Measurements from ENCODE around the gene CNOT3. TPM values are rescaled to one million over a fixed set of nuclear protein-coding genes. Genes with fewer than 3 reads are reported as not detected.
A peak's percentile ranks its signal among the peaks of the same experiment; 100 is the strongest.

The CNOT3 gene
- total RNA-seq, 1 donor from 2014 or later: 72.9 TPM

DNA sequence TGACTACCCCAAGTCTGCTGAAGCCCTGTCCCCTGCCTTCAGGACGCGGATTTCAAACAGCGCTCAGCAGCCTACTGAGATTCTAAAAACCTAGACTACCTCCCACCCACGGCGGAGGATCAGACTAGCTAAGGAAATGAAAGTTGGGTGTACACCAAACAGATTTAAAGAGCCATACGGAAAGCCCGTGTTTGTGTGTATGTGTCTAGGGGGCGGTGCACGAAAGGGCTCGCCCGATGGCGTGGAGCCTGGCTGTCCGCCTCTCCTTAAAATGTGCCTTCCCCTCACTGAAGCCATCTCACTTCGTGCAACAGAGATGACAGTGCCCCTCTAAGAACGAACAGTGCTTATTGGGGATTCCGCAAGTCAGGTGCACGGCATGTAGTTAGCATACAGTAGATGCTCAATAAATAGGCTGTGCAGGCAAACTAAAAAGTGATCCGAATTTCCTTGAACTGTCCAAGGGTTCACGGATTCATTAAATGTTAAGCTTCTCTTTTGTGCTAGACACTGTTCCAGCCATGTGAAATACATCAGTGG lies 21.3 kb downstream of the CNOT3 start:
- Mint-ChIP-seq H3K4me3 (peak overlapping the region; percentile 100), H3K9me3 (no peaks in the 10 kb centered on the region), H3K27ac (peak overlapping the region; percentile 99), H3K4me1 (ENCODE audit: unreplicated experiment) (peaks cover 26% of the 10 kb centered on the region), H3K27me3 (no peaks in the 10 kb centered on the region), H3K36me3 (peaks cover 14% of the 10 kb centered on the region)
- no peak for DNase-seq (ENCODE audit: extremely low spot score, unreplicated experiment)
- TF ChIP-seq, protein P1, sequence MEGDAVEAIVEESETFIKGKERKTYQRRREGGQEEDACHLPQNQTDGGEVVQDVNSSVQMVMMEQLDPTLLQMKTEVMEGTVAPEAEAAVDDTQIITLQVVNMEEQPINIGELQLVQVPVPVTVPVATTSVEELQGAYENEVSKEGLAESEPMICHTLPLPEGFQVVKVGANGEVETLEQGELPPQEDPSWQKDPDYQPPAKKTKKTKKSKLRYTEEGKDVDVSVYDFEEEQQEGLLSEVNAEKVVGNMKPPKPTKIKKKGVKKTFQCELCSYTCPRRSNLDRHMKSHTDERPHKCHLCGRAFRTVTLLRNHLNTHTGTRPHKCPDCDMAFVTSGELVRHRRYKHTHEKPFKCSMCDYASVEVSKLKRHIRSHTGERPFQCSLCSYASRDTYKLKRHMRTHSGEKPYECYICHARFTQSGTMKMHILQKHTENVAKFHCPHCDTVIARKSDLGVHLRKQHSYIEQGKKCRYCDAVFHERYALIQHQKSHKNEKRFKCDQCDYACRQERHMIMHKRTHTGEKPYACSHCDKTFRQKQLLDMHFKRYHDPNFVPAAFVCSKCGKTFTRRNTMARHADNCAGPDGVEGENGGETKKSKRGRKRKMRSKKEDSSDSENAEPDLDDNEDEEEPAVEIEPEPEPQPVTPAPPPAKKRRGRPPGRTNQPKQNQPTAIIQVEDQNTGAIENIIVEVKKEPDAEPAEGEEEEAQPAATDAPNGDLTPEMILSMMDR (conservative IDR thresholded peaks at IDR 0.05): no peak

DNA sequence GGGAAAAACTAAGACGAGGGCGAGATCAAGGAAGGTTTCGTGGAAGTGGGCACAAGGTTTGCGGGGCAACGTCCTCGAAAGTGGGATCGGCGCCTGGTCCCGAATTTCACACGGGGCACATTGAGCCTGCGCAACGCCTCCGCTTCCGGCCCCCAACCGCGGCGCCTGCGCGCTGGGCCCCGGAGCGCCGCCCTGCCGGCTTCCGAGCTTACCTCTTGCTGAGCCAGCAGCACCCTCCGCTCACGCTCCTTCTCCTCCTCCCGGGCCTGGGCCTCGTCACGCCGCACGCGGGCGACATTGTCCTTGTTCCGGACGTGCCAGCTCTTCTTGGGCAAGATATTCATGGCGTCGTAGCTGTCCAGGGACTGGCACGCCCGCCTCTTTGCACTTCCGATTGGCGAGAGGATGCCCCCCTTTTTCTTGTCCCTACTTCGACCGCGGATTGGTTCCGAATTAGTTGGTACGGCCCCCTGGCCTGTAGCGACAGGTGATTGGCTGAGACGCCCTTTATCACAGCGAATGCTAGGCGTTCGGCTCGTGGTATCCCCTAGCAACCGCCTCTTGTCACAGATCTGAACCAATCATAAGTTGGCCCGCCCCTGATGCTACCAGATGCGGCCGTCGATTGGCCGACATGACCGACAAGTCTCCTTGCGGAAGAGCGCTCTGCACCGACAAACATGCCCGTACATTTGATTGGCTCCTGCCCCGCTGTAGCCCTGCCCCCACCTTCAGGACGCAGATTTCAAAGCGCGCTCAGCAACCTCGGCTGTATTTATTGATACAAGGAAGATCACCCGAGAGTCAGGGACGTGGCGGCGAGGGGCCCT lies 22.0 kb downstream of the CNOT3 start, which contains the start of gene LENG1:
TSS of gene LENG1 (minus strand) at position 370 of the 830 bp plus-strand sequence. CDS start at position 344, 26 bp downstream.
- peak; percentile 98 for DNase-seq (ENCODE audit: extremely low spot score, unreplicated experiment)
- peak within 1 kb of the TSS; percentile 99 for H3K27ac Mint-ChIP-seq
- TF ChIP-seq, protein P1 (conservative IDR thresholded peaks at IDR 0.05): peak; percentile 59
- H3K36me3 Mint-ChIP-seq: peaks cover 11% of the 10 kb centered on the region
- H3K4me3 Mint-ChIP-seq: peak within 1 kb of the TSS; percentile 100
- H3K9me3 Mint-ChIP-seq: no peaks in the 10 kb centered on the region
- peaks cover 29% of the 10 kb centered on the region for H3K4me1 Mint-ChIP-seq (ENCODE audit: unreplicated experiment)
- no peaks in the 10 kb centered on the region for H3K27me3 Mint-ChIP-seq

DNA sequence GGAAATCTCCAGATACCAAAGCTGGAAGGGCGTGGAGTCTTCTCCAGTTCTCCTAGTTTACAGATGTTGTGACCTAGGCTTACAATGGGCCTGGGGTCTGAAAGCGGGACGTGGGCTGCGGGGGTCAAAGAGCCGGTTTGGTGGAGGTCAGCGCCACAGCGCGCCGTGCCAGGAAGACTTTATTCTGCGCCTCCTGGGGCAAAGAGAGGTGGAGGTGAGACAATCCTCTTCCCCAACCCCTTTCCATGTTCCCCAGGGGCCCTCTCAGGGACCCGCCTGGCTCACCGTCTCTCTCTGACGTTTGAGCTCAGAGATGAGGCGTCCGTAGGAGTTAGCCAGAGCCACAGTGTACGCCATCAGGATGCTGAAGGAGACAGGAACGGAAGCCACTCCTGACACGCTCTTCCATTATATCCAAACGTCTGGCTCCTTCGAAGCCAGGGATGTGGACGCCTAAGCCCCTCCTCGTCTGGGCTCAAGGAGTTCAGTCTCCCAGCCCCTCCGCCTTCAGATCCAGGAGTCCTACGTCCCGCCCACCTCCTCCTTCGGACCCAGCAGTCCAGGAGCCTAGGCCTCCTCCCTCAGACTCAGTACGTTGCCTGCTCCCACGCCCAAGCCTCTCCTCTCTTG lies 22.7 kb downstream of the CNOT3 start:
- Mint-ChIP-seq H3K36me3 (peaks cover 10% of the 10 kb centered on the region), H3K9me3 (no peaks in the 10 kb centered on the region), H3K4me1 (ENCODE audit: unreplicated experiment) (peaks cover 31% of the 10 kb centered on the region), H3K27me3 (no peaks in the 10 kb centered on the region), H3K27ac (peak overlapping the region; percentile 99), H3K4me3 (peak overlapping the region; percentile 100)
- TF ChIP-seq, protein P1 (conservative IDR thresholded peaks at IDR 0.05): no peak
- DNase-seq (ENCODE audit: extremely low spot score, unreplicated experiment): no peak

DNA sequence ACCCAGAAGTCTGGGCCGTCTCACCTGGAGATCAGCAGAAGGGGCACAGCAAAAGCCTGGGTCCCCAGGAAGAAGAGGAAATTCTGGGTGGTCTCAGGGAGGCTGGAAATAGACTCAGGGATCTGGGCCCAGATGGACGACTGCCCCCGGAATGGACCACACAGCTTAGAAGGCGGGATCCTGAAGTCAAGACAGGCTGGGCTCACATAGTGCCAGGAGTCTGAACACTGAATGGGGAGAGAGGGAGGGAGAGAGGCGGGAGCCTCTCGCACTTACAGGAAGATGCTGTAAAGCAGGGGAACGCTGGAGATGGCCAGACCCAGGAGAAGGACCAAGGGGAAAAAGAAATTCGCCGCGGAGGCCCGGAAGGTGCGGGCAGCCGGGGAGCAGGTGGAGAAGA lies 23.3 kb downstream of the CNOT3 start:
- peaks cover 31% of the 10 kb centered on the region for H3K4me1 Mint-ChIP-seq (ENCODE audit: unreplicated experiment)
- H3K9me3 Mint-ChIP-seq: no peaks in the 10 kb centered on the region
- peaks cover 13% of the 10 kb centered on the region for H3K36me3 Mint-ChIP-seq
- H3K27me3 Mint-ChIP-seq: no peaks in the 10 kb centered on the region
- TF ChIP-seq, protein P1 (conservative IDR thresholded peaks at IDR 0.05): no peak
- peak overlapping the region; percentile 99 for H3K27ac Mint-ChIP-seq
- DNase-seq (ENCODE audit: extremely low spot score, unreplicated experiment): no peak
- H3K4me3 Mint-ChIP-seq: peak overlapping the region; percentile 100

DNA sequence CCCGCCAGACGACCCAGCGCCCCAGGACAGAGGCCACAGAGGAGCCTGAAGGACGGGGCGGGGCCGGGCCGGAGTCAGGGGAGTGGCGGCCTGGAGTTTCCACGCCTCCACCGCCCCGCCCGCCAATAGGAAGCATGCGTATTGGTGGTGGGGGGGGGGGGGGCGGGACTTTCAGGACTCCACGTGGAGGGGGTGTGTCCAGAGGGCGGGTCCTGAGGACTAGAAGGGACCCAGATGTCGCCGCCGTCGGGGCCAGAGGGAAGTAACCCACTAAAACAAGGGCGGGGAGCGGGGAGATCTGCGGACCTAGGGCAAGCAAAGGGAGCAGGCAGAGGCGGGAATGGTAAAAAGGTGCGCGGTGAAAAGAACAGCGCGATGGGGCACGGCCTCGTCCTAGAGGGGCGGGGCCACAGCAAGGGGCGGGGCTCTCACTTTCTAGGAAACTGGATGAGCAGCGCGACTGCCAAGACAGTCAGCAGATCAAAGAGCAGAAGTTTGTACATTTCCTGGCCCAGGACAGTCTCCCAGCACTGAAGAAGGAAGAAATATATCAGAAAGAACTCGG lies 24.8 kb downstream of the CNOT3 start:
- Mint-ChIP-seq H3K4me3 (peak overlapping the region; percentile 92), H3K36me3 (peaks cover 6% of the 10 kb centered on the region), H3K27me3 (no peaks in the 10 kb centered on the region), H3K4me1 (ENCODE audit: unreplicated experiment) (peaks cover 31% of the 10 kb centered on the region), H3K27ac (peak overlapping the region; percentile 92), H3K9me3 (no peaks in the 10 kb centered on the region)
- TF ChIP-seq, protein P1 (conservative IDR thresholded peaks at IDR 0.05): no peak
- DNase-seq (ENCODE audit: extremely low spot score, unreplicated experiment): no peak

All from type B pancreatic cell (in vitro differentiated cells).